ENCODE measurements around the gene AUTS2. TPM values are rescaled to one million over a fixed set of nuclear protein-coding genes. Genes with fewer than 3 reads are reported as not detected.

Gene AUTS2
- total and polyA plus RNA-seq, 9 of the 15 experiments (the other 6 are each of a cell fraction or from before 2014, with no cell fraction given) = 0.58 TPM; not detected in 8

GRCh38 chr7:70210200-70210935 is 612.1 kb downstream of the AUTS2 start:
- H4K20me1 ChIP-seq (replicated peaks; ENCODE audit: control insufficient read depth, insufficient read depth, low read length) = no peaks in the 10 kb centered on the region
- H3K9ac ChIP-seq (ENCODE audit: insufficient read depth in 1 of 2, low read depth in 2 of 2, low read length in 2 of 2) = no peak overlapping the region
- H3K4me1 ChIP-seq (replicated peaks in 1 of 2; ENCODE audit: control insufficient read depth in 2 of 2, insufficient read depth in 2 of 2, low read length in 2 of 2) = no peaks in the 10 kb centered on the region
- FAIRE-seq (no peak), ATAC-seq (no peak), DNase-seq (ENCODE audit: extremely low read depth in 1 of 4, low spot score in 3 of 4) (no peak)
- WGBS (ENCODE audit: insufficient coverage, low coverage, missing lambda C conversion rate) = under 1% methylated on average over 5 of the region's 5 CpGs
- no peaks in the 10 kb centered on the region for H3K9me1 ChIP-seq (ENCODE audit: control insufficient read depth, insufficient read depth, low read length)
- H3K79me2 ChIP-seq (ENCODE audit: control insufficient read depth, insufficient read depth, low read length) = no peaks in the 10 kb centered on the region
- H3K9me3 ChIP-seq (replicated peaks; ENCODE audit: control insufficient read depth, insufficient read depth, low read depth, low read length) = no peaks in the 10 kb centered on the region
- ChIA-PET POLR2A (no interaction called here), CTCF (ENCODE audit: low intra/inter-chr PET ratio) (no interaction called here)
- no peaks in the 10 kb centered on the region for H3K27me3 ChIP-seq (ENCODE audit: control insufficient read depth in 2 of 2, insufficient read depth in 2 of 2, low read length in 2 of 2)
- intact Hi-C loops (cut with micrococcal nuclease) = no loop called here
- no TSS peak for BruUV-seq (replicated peaks)
- H2AFZ ChIP-seq (ENCODE audit: low read depth, low read length) = no peak overlapping the region
- in situ Hi-C loops (cut with MboI) = no loop called here
- no peak overlapping the region for H3K4me3 ChIP-seq
- TF ChIP-seq, protein P1, sequence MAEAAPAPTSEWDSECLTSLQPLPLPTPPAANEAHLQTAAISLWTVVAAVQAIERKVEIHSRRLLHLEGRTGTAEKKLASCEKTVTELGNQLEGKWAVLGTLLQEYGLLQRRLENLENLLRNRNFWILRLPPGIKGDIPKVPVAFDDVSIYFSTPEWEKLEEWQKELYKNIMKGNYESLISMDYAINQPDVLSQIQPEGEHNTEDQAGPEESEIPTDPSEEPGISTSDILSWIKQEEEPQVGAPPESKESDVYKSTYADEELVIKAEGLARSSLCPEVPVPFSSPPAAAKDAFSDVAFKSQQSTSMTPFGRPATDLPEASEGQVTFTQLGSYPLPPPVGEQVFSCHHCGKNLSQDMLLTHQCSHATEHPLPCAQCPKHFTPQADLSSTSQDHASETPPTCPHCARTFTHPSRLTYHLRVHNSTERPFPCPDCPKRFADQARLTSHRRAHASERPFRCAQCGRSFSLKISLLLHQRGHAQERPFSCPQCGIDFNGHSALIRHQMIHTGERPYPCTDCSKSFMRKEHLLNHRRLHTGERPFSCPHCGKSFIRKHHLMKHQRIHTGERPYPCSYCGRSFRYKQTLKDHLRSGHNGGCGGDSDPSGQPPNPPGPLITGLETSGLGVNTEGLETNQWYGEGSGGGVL (CRISPR knock-in tag; IDR thresholded peaks at IDR 0.05) = no peak
- no peak for TF ChIP-seq ZSCAN29 (IDR thresholded peaks at IDR 0.05)
- TF ChIP-seq EGR1 (conservative IDR thresholded peaks at IDR 0.05) = no peak
- TF ChIP-seq, protein P2, sequence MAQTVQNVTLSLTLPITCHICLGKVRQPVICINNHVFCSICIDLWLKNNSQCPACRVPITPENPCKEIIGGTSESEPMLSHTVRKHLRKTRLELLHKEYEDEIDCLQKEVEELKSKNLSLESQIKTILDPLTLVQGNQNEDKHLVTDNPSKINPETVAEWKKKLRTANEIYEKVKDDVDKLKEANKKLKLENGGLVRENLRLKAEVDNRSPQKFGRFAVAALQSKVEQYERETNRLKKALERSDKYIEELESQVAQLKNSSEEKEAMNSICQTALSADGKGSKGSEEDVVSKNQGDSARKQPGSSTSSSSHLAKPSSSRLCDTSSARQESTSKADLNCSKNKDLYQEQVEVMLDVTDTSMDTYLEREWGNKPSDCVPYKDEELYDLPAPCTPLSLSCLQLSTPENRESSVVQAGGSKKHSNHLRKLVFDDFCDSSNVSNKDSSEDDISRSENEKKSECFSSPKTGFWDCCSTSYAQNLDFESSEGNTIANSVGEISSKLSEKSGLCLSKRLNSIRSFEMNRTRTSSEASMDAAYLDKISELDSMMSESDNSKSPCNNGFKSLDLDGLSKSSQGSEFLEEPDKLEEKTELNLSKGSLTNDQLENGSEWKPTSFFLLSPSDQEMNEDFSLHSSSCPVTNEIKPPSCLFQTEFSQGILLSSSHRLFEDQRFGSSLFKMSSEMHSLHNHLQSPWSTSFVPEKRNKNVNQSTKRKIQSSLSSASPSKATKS (CRISPR knock-in tag; IDR thresholded peaks at IDR 0.05) = no peak
- no peak for TF ChIP-seq SRSF9 (IDR thresholded peaks at IDR 0.05; ENCODE audit: borderline replicate concordance, low read depth, low read length)
- no peak for TF ChIP-seq FOXK1 (CRISPR knock-in tag; IDR thresholded peaks at IDR 0.05; ENCODE audit: borderline replicate concordance)
- no peak for TF ChIP-seq CEBPB (tag; IDR thresholded peaks at IDR 0.05)
- TF ChIP-seq NR2F6 (CRISPR knock-in tag; IDR thresholded peaks at IDR 0.05) = no peak
- no peak for TF ChIP-seq ZBTB33 (CRISPR knock-in tag; IDR thresholded peaks at IDR 0.05)
- TF ChIP-seq, protein P3, sequence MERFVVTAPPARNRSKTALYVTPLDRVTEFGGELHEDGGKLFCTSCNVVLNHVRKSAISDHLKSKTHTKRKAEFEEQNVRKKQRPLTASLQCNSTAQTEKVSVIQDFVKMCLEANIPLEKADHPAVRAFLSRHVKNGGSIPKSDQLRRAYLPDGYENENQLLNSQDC (CRISPR knock-in tag; IDR thresholded peaks at IDR 0.05) = no peak
- TF ChIP-seq SNRNP70 (optimal IDR thresholded peaks at IDR 0.05; ENCODE audit: low read depth, low read length) = no peak
- TF ChIP-seq ZC3H11A (IDR thresholded peaks at IDR 0.05; ENCODE audit: low read depth, low read length) = no peak
- no peak for TF ChIP-seq TOE1 (IDR thresholded peaks at IDR 0.05; ENCODE audit: borderline replicate concordance)
- no peak for TF ChIP-seq TOE1 (CRISPR knock-in tag; IDR thresholded peaks at IDR 0.05; ENCODE audit: borderline replicate concordance, low read depth)
- no peaks in the 10 kb centered on the region for H3K36me3 ChIP-seq (ENCODE audit: control insufficient read depth, insufficient read depth, low read length)
- no peak overlapping the region for H3K27ac ChIP-seq (ENCODE audit: extremely low read depth, low read depth, low read length)
- no peak overlapping the region for H3K4me2 ChIP-seq (ENCODE audit: insufficient read depth, low read length)
